NCI-H69 (cell line): Measurements from ENCODE around the gene SLC44A5.
"Not testable (repeated sequence)": the region's sequence is repeated elsewhere in the genome, so short reads cannot be mapped to it uniquely, and the experiment has no call there.

ENCODE experiments used
- DNase-seq: peaks from one replicate; lab custom pipeline; 2025; lab: John Stamatoyannopoulos, UW

The SLC44A5 gene

GRCh38 chr1:75520862-75521475, 89.9 kb downstream of the SLC44A5 start:
- DNase-seq = no peak

DNA sequence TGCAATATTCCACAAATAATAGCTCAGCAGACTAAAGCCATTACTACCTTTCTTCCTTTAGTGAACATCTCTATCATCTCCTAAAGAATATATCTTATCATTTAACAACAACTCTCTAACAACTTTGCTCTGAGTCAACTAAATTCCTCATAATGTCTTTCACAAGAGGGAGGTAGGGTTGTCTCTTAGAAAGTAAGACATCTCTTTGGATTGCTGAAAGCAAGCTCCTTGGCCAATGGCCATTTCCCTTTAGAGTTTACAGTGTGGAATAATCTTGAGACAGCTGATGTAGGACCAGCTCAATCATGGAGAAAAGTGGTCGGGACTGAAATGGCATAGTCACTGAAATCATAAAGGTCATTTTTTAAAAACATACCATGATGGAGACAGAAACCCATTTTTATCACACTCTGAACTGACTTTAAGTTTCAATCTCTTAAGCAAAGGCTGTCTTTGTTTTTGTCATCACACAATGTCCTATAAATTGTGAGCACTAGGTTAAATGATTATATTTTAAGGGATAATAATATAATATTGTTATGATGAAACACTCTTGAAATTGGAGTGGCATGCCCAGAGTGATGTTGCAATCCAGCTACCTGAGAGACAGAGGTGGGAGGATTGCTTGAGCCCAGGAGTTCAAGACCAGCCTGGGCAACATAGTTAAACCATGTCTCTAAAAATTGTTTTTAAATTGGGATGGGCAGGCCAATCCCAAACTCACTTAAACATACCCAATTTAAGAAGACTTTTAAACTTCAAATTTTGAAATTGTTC, 91.1 kb downstream of the SLC44A5 start:
- no peak for DNase-seq

- no peak for DNase-seq
Observed at GRCh38 chr1:75518686-75519085, 92.2 kb downstream of the SLC44A5 start.

GRCh38 chr1:75514270-75514669, 96.6 kb downstream of the SLC44A5 start:
- no peak for DNase-seq

DNA sequence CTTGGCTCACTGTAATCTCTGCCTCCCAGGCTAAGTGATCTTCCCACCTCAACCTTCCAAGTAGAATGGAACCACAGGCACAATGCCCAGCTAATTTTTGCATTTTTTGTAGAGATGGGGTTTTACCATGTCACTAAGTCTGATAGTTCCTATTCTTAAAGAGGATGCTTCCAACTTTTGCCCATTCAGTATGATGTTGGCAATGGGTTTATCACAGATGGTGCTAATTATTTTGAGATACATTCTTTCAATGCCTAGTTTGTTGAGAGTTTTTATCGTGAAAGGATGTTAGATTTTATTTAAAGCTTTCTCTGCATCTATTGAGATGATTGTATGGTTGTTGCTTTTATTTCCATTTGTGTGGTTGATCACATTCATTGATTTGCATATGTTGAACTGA, 103.9 kb downstream of the SLC44A5 start:
- DNase-seq = no peak

- no peak for DNase-seq
Observed at GRCh38 chr1:75503221-75503974, 107.5 kb downstream of the SLC44A5 start.

DNA sequence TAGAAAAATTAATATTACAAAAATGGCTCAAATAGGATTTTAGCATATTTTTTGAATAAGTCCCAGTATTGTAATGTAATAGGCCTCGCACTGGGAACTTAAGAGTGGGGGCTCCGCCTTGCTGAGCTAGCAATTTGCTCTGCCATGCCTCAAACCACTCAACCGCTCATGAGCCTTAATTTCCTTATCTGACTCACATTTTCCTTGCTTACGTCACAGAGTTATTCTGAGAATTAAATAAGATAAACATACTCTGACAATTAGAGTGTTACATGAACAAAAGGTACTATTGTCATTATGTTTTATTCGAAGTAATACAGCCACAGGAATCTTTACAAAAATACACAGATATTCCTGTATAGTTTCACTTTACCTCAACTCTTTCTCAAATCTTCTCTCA, 108.1 kb downstream of the SLC44A5 start:
- DNase-seq = no peak

GRCh38 chr1:75501577-75502295, 109.2 kb downstream of the SLC44A5 start:
- no peak for DNase-seq

GRCh38 chr1:75492011-75492410, 118.9 kb downstream of the SLC44A5 start:
- DNase-seq = no peak

- DNase-seq = no peak
Observed at GRCh38 chr1:75487399-75487798, 123.5 kb downstream of the SLC44A5 start.

DNA sequence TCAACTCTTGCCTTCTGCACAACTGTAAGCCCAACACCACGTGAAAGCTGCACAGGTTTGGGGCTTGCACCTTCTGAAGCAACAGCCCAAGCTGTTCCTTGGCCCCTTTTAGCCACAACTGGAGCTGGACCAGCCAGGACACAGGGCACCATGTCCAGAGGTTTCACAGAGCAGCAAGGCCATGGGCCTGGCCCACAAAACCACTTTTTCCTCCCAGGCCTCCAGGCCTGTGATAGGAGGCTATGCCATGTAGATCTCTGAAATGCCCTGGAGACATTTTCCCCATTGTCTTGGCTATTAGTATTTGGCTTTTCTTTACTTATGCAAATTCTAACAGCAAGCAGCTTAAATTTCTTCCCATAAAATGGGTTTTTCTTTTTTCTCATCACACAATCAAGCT, 126.1 kb downstream of the SLC44A5 start:
- DNase-seq = no peak

GRCh38 chr1:75482951-75483350, 128.0 kb downstream of the SLC44A5 start:
- peak; percentile 33 for DNase-seq

GRCh38 chr1:75476486-75476885, 134.4 kb downstream of the SLC44A5 start:
- DNase-seq = not testable (repeated sequence)

DNA sequence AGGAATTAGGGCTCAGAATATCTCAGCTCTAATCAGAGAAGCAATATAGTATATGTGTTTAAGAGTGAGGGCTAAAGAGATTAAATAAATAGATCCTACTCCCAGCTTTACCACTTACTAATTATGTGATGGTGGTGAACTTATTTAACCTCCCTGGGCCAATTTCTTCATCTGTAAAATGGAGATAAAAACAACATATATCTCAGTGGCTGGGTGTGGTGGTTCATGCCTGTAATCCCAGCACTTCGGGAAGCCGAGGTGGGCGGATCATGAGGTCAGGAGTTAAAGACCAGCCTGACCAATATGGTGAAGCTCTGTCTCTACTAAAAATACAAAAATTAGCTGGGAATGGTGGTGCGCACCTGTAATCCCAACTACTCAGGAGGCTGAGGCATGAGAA, 135.2 kb downstream of the SLC44A5 start:
- DNase-seq = no peak

DNA sequence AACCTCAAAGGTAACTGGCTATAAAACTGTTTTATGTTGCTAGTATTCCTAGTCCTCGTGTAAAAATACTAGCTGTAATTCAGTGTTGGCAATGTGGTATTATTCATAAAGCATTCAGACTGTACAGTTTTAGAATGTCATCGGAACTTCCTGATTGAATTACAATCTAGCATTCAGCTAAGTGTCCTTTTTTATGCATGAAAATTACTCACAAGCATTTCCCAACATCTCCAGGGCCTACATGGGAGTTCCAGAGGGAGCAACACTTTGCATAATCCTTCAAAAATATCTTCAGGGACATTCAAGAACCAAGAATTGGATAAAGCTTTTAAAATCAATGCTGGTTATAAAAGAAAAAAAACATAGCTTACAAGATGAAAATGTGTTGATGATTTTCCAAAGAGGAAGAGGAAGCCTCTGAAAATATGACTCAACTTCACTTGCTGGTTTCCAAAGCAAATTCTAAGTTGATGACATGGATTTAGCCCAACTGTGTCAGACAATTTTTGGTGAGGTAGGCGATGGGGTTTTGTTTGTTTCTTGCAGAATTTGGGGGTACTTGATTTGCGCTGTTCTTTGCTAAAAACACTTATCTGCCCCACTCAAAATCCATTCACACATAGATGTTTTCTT, 137.8 kb downstream of the SLC44A5 start:
- DNase-seq = no peak

- DNase-seq = no peak
Observed at GRCh38 chr1:75472089-75472970, 138.6 kb downstream of the SLC44A5 start.

- DNase-seq = no peak
Observed at GRCh38 chr1:75471252-75471651, 139.7 kb downstream of the SLC44A5 start.

DNA sequence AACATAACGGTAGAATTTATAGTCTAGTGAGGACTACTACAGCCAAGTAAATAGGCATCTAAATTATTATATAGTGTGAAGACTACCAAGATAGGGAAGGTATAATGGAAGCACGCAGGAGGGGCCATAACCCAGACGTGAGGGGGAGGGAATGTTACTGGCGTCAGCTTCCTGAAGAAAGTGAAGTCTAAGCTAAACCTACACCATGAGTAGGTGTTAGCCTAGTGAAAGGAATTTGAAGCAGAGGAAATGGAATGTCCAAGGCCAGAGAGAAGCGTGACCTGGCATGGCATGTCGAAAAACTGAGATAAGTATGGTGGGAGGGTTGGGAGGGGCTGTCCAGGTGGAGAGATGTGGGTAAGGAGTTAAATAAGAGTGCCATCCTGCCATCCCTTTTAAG, 140.5 kb downstream of the SLC44A5 start:
- no peak for DNase-seq

GRCh38 chr1:75469586-75470173, 141.2 kb downstream of the SLC44A5 start:
- DNase-seq = no peak

GRCh38 chr1:75461808-75462325, 149.0 kb downstream of the SLC44A5 start:
- DNase-seq = no peak
